IMR-90 (cell line): ENCODE measurements around the gene ZNF613. TPM values are rescaled to one million over a fixed set of nuclear protein-coding genes. Genes with fewer than 3 reads are reported as not detected.

ENCODE experiments used
- ATAC-seq: fragments of 200-7000 bp; cut with Tn5 transposase; 2 replicates; pipeline ENCODE4 v1.9.1; 2020; ENCODE audit warnings: low read depth, mild to moderate bottlenecking, moderate library complexity
- BruUV-seq: library from RNA; stranded (reverse); fragments of 400-500 nt; replicated peaks from 2 replicates; lab custom pipeline; 2021; lab: Mats Ljungman, UMichigan
- CTCF ChIA-PET: fragments of 300-600 bp; formaldehyde crosslinking; extraction: SDS; loops from one replicate; lab custom pipeline; 2021; ENCODE audit warnings: antibody characterized with exemption; lab: Yijun Ruan, JAX
- POLR2A ChIA-PET: fragments of 300-600 bp; sonication (Branson Sonifier 250); formaldehyde crosslinking; loops from one replicate; lab custom pipeline; 2022; ENCODE audit warnings: antibody characterized with exemption; ENCODE audit not compliant: unreplicated experiment; lab: Charles Lee
- DNase-seq: peaks from one replicate; pipeline ENCODE4 v3.0.0; 2013
- H2AFZ ChIP-seq: replicated peaks from 2 replicates; pipeline ENCODE3; 2013; ENCODE audit warnings: low read length, mild to moderate bottlenecking; ENCODE audit not compliant: poor library complexity
- H2AK5ac ChIP-seq: 2 replicates; pipeline ENCODE4 v1.6.1; 2013; ENCODE audit warnings: low read depth, low read length, inconsistent platforms
- H2AK9ac ChIP-seq: replicated peaks from 2 replicates; pipeline ENCODE3; 2013; ENCODE audit warnings: mild to moderate bottlenecking, low read depth, low read length, moderate library complexity; ENCODE audit not compliant: poor library complexity
- H2BK120ac ChIP-seq: 2 replicates; pipeline ENCODE4 v1.6.1; 2013; ENCODE audit warnings: low read depth, low read length, inconsistent platforms
- H2BK15ac ChIP-seq: 3 replicates; pipeline ENCODE4 v1.6.1; 2013; ENCODE audit warnings: low read depth, low read length, inconsistent platforms
- H2BK20ac ChIP-seq: 2 replicates; pipeline ENCODE4 v1.6.1; 2013; ENCODE audit warnings: low read depth, mild to moderate bottlenecking, inconsistent platforms, low read length, moderate library complexity
- H2BK5ac ChIP-seq: 2 replicates; pipeline ENCODE4 v1.6.1; 2013; ENCODE audit warnings: mild to moderate bottlenecking, low read depth, low read length, inconsistent platforms; ENCODE audit not compliant: poor library complexity, severe bottlenecking
- H3K14ac ChIP-seq: replicated peaks from 2 replicates; pipeline ENCODE4 v1.6.1; 2013; ENCODE audit warnings: low read depth, low read length, inconsistent platforms
- H3K18ac ChIP-seq: 2 replicates; pipeline ENCODE4 v1.6.1; 2013; ENCODE audit warnings: low read depth, low read length, control low read depth
- H3K23ac ChIP-seq: 2 replicates; pipeline ENCODE4 v1.6.1; 2013; ENCODE audit warnings: low read depth, low read length, inconsistent platforms
- H3K27ac ChIP-seq: 2 replicates; pipeline ENCODE4 v1.5.1; 2013; ENCODE audit warnings: mild to moderate bottlenecking, control low read depth, low read length; ENCODE audit not compliant: insufficient read depth
- H3K27me3 ChIP-seq: 2 replicates; pipeline ENCODE4 v1.6.1; 2013; ENCODE audit warnings: low read length; ENCODE audit not compliant: control insufficient read depth, insufficient read depth
- H3K36me3 ChIP-seq: 2 replicates; pipeline ENCODE4 v1.6.1; 2013; ENCODE audit warnings: low read length, mixed read lengths; ENCODE audit not compliant: control insufficient read depth, insufficient read depth
- H3K4ac ChIP-seq: 2 replicates; pipeline ENCODE4 v1.6.1; 2013; ENCODE audit warnings: low read depth, low read length, inconsistent platforms
- H3K4me1 ChIP-seq: 2 replicates; pipeline ENCODE4 v1.6.1; 2013; ENCODE audit warnings: low read length, mixed read lengths; ENCODE audit not compliant: control insufficient read depth, insufficient read depth
- H3K4me2 ChIP-seq: 2 replicates; pipeline ENCODE4 v1.6.1; 2013; ENCODE audit warnings: low read depth, mild to moderate bottlenecking, control low read depth, low read length, moderate library complexity
- H3K4me3 ChIP-seq: 2 replicates; pipeline ENCODE4 v1.5.1; 2013; ENCODE audit warnings: low read depth, mild to moderate bottlenecking, control low read depth, low read length, moderate library complexity; ENCODE audit not compliant: insufficient read depth
- H3K56ac ChIP-seq: 2 replicates; pipeline ENCODE4 v1.6.1; 2013; ENCODE audit warnings: low read length, inconsistent platforms; ENCODE audit not compliant: insufficient read depth; ENCODE audit errors: extremely low read depth
- H3K79me1 ChIP-seq, 2 experiments: 2 replicates each; pipeline ENCODE4 v1.6.1; 2013; ENCODE audit warnings: low read length in 2 of 2, inconsistent platforms in 1 of 2, low read depth in 1 of 2
- H3K9ac ChIP-seq: 2 replicates; pipeline ENCODE4 v1.6.1; 2013; ENCODE audit warnings: low read depth, low read length, control low read depth
- H3K9me1 ChIP-seq: 2 replicates; pipeline ENCODE4 v1.6.1; 2013; ENCODE audit warnings: low read length, inconsistent platforms; ENCODE audit not compliant: insufficient read depth
- H3K9me3 ChIP-seq: 2 replicates; pipeline ENCODE4 v1.6.1; 2013; ENCODE audit warnings: low read length; ENCODE audit not compliant: control insufficient read depth, insufficient read depth
- H4K20me1 ChIP-seq: 2 replicates; pipeline ENCODE4 v1.6.1; 2013; ENCODE audit warnings: low read length, inconsistent platforms; ENCODE audit not compliant: insufficient read depth
- H4K5ac ChIP-seq: 2 replicates; pipeline ENCODE4 v1.6.1; 2013; ENCODE audit warnings: mild to moderate bottlenecking, low read depth, low read length, control low read depth
- H4K8ac ChIP-seq, 2 experiments: 2 replicates each; pipeline ENCODE4 v1.6.1; 2013; ENCODE audit warnings: low read depth in 2 of 2, low read length in 2 of 2, control low read depth in 1 of 2, inconsistent platforms in 1 of 2
- H4K91ac ChIP-seq: 2 replicates; pipeline ENCODE4 v1.6.1; 2013; ENCODE audit warnings: low read depth, low read length, inconsistent platforms; ENCODE audit not compliant: insufficient read depth
- BHLHE40 ChIP-seq: fragments of 150-350 bp; IDR thresholded peaks from 2 replicates; pipeline ENCODE4 v1.6.1; 2016; ENCODE audit warnings: mild to moderate bottlenecking, low read depth, low read length
- CEBPB ChIP-seq: IDR thresholded peaks from 2 replicates; pipeline ENCODE4 v1.6.1; 2012; ENCODE audit warnings: low read depth, low read length, improper control_type of control experiment
- CTCF ChIP-seq: conservative IDR thresholded peaks from 2 replicates; pipeline ENCODE4 v1.5.1; 2012; ENCODE audit warnings: mild to moderate bottlenecking, low read depth, low read length, improper control_type of control experiment
- ELK1 ChIP-seq: fragments of 150-350 bp; IDR thresholded peaks from 2 replicates; pipeline ENCODE4 v1.6.1; 2016; ENCODE audit warnings: low read depth, mild to moderate bottlenecking, low read length, moderate library complexity, borderline replicate concordance
- MAFK ChIP-seq: IDR thresholded peaks from 2 replicates; pipeline ENCODE4 v1.6.1; 2012; ENCODE audit warnings: low read depth, low read length, improper control_type of control experiment
- MAZ ChIP-seq: IDR thresholded peaks from 2 replicates; pipeline ENCODE4 v1.6.1; 2012; ENCODE audit warnings: low read depth, mild to moderate bottlenecking, low read length, improper control_type of control experiment, moderate library complexity, borderline replicate concordance
- MXI1 ChIP-seq: IDR thresholded peaks from 2 replicates; pipeline ENCODE4 v1.6.1; 2012; ENCODE audit warnings: low read depth, mild to moderate bottlenecking, low read length, moderate library complexity, borderline replicate concordance
- POLR2A ChIP-seq: IDR thresholded peaks from 2 replicates; pipeline ENCODE4 v1.6.1; 2012; ENCODE audit warnings: mild to moderate bottlenecking, low read depth, low read length
- RAD21 ChIP-seq: IDR thresholded peaks from 2 replicates; pipeline ENCODE4 v1.6.1; 2012; ENCODE audit warnings: low read length, improper control_type of control experiment
- RCOR1 ChIP-seq: IDR thresholded peaks from 2 replicates; pipeline ENCODE4 v1.6.1; 2012; ENCODE audit warnings: mild to moderate bottlenecking, low read length, improper control_type of control experiment; ENCODE audit not compliant: insufficient replicate concordance
- RFX5 ChIP-seq: IDR thresholded peaks from 2 replicates; pipeline ENCODE4 v1.8.0; 2012; ENCODE audit warnings: low read depth, mild to moderate bottlenecking, low read length, moderate library complexity
- SMC3 ChIP-seq: fragments of 150-350 bp; IDR thresholded peaks from 2 replicates; pipeline ENCODE4 v1.6.1; 2016; ENCODE audit warnings: low read depth, mild to moderate bottlenecking, antibody characterized with exemption, low read length, moderate library complexity
- WGBS, 2 experiments: methylation state at CpG; one replicate each; pipeline versions ENCODE4 v1.1.5 to v1.1.7; 2013; ENCODE audit warnings: missing lambda C conversion rate in 2 of 2; ENCODE audit not compliant: insufficient read length in 1 of 2; ENCODE audit errors: extremely low coverage in 2 of 2; 5-methylcytosine and 5-hydroxymethylcytosine counted together
- dilution Hi-C: fragments of 300-500 bp; cut with HindIII; formaldehyde crosslinking; loops from one replicate; pipeline ENCODE4 v1.14.3; 2018; ENCODE audit warnings: low sequenced_read_pairs; ENCODE audit not compliant: unreplicated experiment
- in situ Hi-C: fragments of 300-500 bp; cut with MboI; formaldehyde crosslinking; loops from 3 replicates; pipeline ENCODE4 v1.14.3; 2019; ENCODE audit warnings: low sequenced_read_pairs, inconsistent platforms, mixed read lengths
- intact Hi-C: fragments of 100-400 bp; cut with micrococcal nuclease; formaldehyde crosslinking; loops from 2 replicates; pipeline ENCODE4 v1.10.0; 2022
- polyA plus RNA-seq, 3 experiments: library from polyadenylated mRNA; depleted of rRNA; stranded (reverse); fragments of >200 nt; gene quantifications; 2 replicates each; pipeline ENCODE4 v1.2.3, GENCODE V29; 2012; ENCODE audit warnings: low replicate concordance in 1 of 3
- total RNA-seq: library from RNA; depleted of rRNA; stranded (reverse); fragments of >200 nt; gene quantifications from 2 replicates; pipeline ENCODE4 v1.2.3, GENCODE V29; 2012

ZNF613 gene
- total and polyA plus RNA-seq, 2 of the 4 experiments (the other 2 are of a cell fraction) = 3.3 to 10.4 TPM

- dilution Hi-C loops = no loop called here
- Histone ChIP-seq H2AK5ac (no peak overlapping the region), H3K4ac (no peak overlapping the region), H3K79me1 (peaks cover 6 to 35% of the 10 kb centered on the region in 2 experiments), H3K27me3 (no peaks in the 10 kb centered on the region), H2BK15ac (no peak overlapping the region), H3K4me2 (no peak overlapping the region), H2AFZ (no peak overlapping the region), H2AK9ac (no peak overlapping the region), H3K23ac (no peak overlapping the region), H3K4me3 (no peak overlapping the region), H3K4me1 (no peaks in the 10 kb centered on the region), H2BK20ac (no peak overlapping the region), H3K27ac (no peak overlapping the region), H2BK5ac (no peak overlapping the region), H3K36me3 (peaks cover 35% of the 10 kb centered on the region), H3K9me1 (no peaks in the 10 kb centered on the region), H3K9ac (no peak overlapping the region), H3K9me3 (peaks cover 59% of the 10 kb centered on the region), H4K5ac (no peak overlapping the region), H4K91ac (no peak overlapping the region), H4K8ac (no peak overlapping the region), H2BK120ac (no peak overlapping the region), H3K18ac (no peak overlapping the region), H3K14ac (no peak overlapping the region), H4K20me1 (no peaks in the 10 kb centered on the region), H3K56ac (no peak overlapping the region)
- no TSS peak for BruUV-seq
- ATAC-seq (no peak), DNase-seq (no peak)
- in situ Hi-C loops = no loop called here
- TF ChIP-seq RFX5 (no peak), ELK1 (no peak), MAFK (no peak), POLR2A (no peak), MXI1 (no peak), RAD21 (no peak), BHLHE40 (no peak), MAZ (no peak), SMC3 (no peak), RCOR1 (no peak), CTCF (no peak), CEBPB (no peak)
- POLR2A ChIA-PET = no interaction called here
- WGBS, 2 experiments = 100% methylated on average over 3 of the region's 7 CpGs; no CpG with 5 or more reads in 1 of the 2 experiments
- CTCF ChIA-PET = no interaction called here
- intact Hi-C loops = no loop called here
These were observed 50.1 kb downstream of the ZNF613 start for GRCh38 chr19:51977346-51977745.
